HEK293 (cell line): ENCODE measurements around the gene SBF2.

Experiments used
- BCL6B ChIP-seq: fragments of 450-650 bp; formaldehyde crosslinking; IDR thresholded peaks from 2 replicates; pipeline ENCODE4 v1.5.1; 2017; ENCODE audit warnings: missing biosample characterization, missing genetic modification characterization
- CTCF ChIP-seq: fragments of 450-650 bp; formaldehyde crosslinking; IDR thresholded peaks from 2 replicates; pipeline ENCODE4 v1.5.1; 2016; ENCODE audit warnings: missing biosample characterization, missing genetic modification characterization
- TCF7L2 ChIP-seq: IDR thresholded peaks from 2 replicates; pipeline ENCODE4 v1.6.1; 2011; ENCODE audit warnings: low read depth, mild to moderate bottlenecking, inconsistent platforms, low read length, moderate library complexity, borderline replicate concordance
- ZBTB7A ChIP-seq: fragments of 450-650 bp; formaldehyde crosslinking; IDR thresholded peaks from 2 replicates; pipeline ENCODE4 v1.5.1; 2016; ENCODE audit warnings: low read depth, missing biosample characterization, missing genetic modification characterization
- ZFHX2 ChIP-seq: fragments of 450-650 bp; formaldehyde crosslinking; conservative IDR thresholded peaks from 2 replicates; pipeline ENCODE4 v1.5.1; 2016; ENCODE audit warnings: missing biosample characterization, missing genetic modification characterization
- ZFP37 ChIP-seq: fragments of 450-650 bp; formaldehyde crosslinking; IDR thresholded peaks from 2 replicates; pipeline ENCODE4 v1.5.1; 2016; ENCODE audit warnings: missing biosample characterization, missing genetic modification characterization
- ZNF121 ChIP-seq: fragments of 450-650 bp; formaldehyde crosslinking; IDR thresholded peaks from 2 replicates; pipeline ENCODE4 v1.5.1; 2016; ENCODE audit warnings: missing biosample characterization, missing genetic modification characterization
- ZNF132 ChIP-seq: fragments of 450-650 bp; formaldehyde crosslinking; IDR thresholded peaks from 2 replicates; pipeline ENCODE4 v1.5.1; 2017; ENCODE audit warnings: missing biosample characterization, missing genetic modification characterization, borderline replicate concordance
- ZNF24 ChIP-seq: fragments of 450-650 bp; formaldehyde crosslinking; IDR thresholded peaks from 2 replicates; pipeline ENCODE4 v1.5.1; 2016; ENCODE audit warnings: missing biosample characterization, missing genetic modification characterization
- ZNF274 ChIP-seq, 2 experiments: fragments of 200-500 bp in 1 of 2; fragments of 450-650 bp in 1 of 2; sonication (Bioruptor generic) in 1 of 2; formaldehyde crosslinking in 1 of 2; IDR thresholded peaks; 2 replicates each; pipeline versions ENCODE4 v1.5.1 to v1.6.1; 2014 to 2016; ENCODE audit warnings: borderline replicate concordance in 1 of 2, inconsistent platforms in 1 of 2, low read length in 1 of 2, missing biosample characterization in 1 of 2, missing genetic modification characterization in 1 of 2
- ZNF580 ChIP-seq: fragments of 450-650 bp; formaldehyde crosslinking; IDR thresholded peaks from 2 replicates; pipeline ENCODE4 v1.5.1; 2016; ENCODE audit warnings: missing biosample characterization, missing genetic modification characterization
- ZNF830 ChIP-seq: fragments of 450-650 bp; IDR thresholded peaks from 2 replicates; pipeline ENCODE4 v1.5.0; 2018; ENCODE audit warnings: missing biosample characterization, missing genetic modification characterization, low read depth, mild to moderate bottlenecking, moderate library complexity
- TF ChIP-seq, protein P1 (sequence below): fragments of 450-650 bp; formaldehyde crosslinking; IDR thresholded peaks from 2 replicates; pipeline ENCODE4 v1.5.1; 2016; ENCODE audit warnings: missing biosample characterization, missing genetic modification characterization

DNA sequence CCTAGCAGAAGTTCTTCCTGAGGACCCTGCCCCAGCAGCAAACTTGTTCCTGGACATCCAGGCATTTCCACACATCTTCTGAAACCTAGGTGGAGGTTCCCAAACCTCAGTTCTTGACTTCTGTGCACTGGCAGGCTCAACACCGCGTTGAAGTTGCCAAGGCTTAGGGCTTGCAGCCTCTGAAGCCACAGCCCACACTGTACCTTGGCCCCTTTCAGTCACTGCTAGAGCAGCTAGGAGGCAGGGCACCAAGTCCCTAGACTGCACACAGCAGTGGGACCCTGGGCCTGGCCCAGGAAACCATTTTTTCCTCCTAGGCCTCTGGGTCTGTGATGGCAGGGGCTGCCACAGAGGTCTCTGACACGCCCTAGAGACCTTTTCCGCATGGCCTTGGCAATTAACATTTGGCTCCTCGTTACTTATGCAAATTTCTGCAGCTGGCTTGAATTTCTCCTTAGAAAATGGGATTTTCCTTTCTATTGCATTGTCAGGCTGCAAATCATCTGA lies 159.0 kb downstream of the SBF2 start:
- TF ChIP-seq ZNF830 (tag by site-specific recombination): no peak
- TF ChIP-seq BCL6B (tag by site-specific recombination): no peak
- TF ChIP-seq ZNF24 (tag by site-specific recombination): no peak
- TF ChIP-seq, protein P1, sequence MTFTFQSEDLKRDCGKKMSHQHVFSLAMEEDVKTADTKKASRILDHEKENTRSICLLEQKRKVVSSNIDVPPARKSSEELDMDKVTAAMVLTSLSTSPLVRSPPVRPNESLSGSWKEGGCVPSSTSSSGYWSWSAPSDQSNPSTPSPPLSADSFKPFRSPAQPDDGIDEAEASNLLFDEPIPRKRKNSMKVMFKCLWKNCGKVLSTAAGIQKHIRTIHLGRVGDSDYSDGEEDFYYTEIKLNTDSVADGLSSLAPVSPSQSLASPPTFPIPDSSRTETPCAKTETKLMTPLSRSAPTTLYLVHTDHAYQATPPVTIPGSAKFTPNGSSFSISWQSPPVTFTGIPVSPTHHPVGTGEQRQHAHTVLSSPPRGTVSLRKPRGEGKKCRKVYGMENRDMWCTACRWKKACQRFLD: no peak
- no peak for TF ChIP-seq ZFP37 (tag by site-specific recombination)
- no peak for TF ChIP-seq ZNF274 (IDR thresholded peaks at IDR 0.05; ENCODE audit: low read length)
- no peak for TF ChIP-seq ZNF274 (tag by site-specific recombination; IDR thresholded peaks at IDR 0.05; ENCODE audit: borderline replicate concordance)
- no peak for TF ChIP-seq CTCF
- TF ChIP-seq ZBTB7A (tag by site-specific recombination): no peak
- TF ChIP-seq ZFHX2: no peak
- TF ChIP-seq ZNF121 (tag by site-specific recombination): no peak
- TF ChIP-seq ZNF132 (tag by site-specific recombination): no peak
- TF ChIP-seq TCF7L2: no peak
- TF ChIP-seq ZNF580 (tag by site-specific recombination): no peak
